ENCODE measurements around the gene MSI2. TPM values are rescaled to one million over a fixed set of nuclear protein-coding genes. Genes with fewer than 3 reads are reported as not detected.

The MSI2 gene
- total RNA-seq, 1 experiment from 2014 or later: 29.5 TPM

DNA sequence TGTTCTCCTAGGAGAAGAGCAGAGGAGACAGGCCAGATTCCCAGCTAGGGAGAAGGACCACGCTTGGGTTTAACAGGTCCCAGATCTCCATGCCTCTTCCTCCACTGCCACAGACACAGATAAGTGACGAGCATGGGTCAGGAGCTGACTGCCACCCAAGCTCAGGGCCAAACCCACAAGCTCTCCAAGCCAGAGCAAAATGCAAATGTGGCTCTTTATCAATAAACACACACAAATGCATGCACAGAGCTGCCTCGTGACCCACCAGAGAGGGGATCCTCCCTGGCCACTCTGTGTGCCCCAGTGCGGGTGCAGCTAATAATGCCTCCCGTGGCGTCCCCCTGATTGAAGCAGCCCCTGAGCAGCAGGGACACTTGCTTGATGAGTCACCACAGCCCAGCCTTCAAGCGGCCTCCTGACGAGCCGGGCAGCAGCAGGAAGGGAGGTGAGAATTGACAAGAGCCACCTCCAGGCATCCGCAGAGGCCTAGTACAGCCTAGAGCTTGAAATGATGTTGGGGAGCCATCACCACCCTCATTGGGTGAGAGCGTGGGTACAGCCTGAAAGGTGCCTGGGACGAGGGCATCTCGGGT is 344.9 kb downstream of the MSI2 start:
- no peak for DNase-seq (ENCODE audit: extremely low read depth, low read depth)

DNA sequence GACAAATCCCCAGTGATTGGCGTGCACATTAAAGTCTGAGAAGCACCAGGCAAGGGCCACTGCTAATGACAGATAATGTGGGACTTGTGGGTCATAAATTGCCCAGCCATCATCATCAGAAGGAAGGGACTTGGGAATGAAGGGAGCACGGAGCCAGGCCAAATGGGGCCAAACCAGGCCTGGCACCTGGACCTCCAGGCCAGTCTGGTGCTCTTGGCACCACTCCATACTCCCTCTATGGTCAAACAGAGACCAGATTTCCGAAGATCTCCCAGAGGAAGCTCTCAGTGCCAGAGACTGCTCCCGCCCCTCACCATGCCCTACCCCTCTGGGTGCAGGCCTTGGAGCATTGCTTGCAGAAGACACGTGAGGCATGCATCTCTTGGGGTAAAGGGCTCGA is 346.6 kb downstream of the MSI2 start:
- DNase-seq (ENCODE audit: extremely low read depth, low read depth): no peak

DNA sequence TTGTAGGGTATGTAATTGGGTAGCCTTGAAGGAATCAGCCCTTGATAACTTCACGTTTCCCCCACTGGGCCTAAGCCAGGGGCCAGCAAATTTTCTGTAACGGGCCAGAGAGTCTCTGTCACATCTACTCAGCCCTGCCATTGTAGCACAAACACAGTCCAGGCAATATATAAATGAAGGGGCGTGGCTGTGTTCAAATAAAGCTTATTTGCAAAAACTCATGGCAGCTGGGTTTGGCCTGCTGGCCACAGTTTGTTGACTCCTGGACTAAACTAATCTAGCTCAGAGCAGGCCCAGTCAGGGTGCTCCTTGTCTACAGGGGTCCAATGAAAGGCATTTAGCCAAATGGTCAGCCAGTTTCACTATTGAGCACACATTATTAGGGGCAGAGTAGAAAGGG is 347.2 kb downstream of the MSI2 start:
- no peak for DNase-seq (ENCODE audit: extremely low read depth, low read depth)

DNA sequence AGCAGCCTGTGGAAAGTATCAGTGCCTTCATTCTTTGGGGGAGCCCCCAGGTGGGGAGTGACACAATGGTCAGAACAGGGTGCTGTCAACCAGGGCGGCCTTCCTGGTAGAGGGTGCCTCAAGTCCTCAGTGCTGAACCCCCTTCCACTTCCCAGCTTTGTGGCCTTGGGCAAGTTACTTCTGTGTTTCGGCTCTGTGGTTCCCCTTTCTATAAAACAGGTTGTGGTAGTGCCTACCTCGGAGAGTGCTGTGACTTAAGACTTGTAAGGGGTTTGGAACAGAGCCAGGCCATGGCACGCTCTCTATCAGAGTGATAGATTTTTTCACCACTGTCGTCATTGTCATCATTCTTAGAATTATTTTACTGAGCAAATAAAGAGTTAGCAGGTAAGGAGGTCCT is 347.7 kb downstream of the MSI2 start:
- DNase-seq (ENCODE audit: extremely low read depth, low read depth): no peak

DNA sequence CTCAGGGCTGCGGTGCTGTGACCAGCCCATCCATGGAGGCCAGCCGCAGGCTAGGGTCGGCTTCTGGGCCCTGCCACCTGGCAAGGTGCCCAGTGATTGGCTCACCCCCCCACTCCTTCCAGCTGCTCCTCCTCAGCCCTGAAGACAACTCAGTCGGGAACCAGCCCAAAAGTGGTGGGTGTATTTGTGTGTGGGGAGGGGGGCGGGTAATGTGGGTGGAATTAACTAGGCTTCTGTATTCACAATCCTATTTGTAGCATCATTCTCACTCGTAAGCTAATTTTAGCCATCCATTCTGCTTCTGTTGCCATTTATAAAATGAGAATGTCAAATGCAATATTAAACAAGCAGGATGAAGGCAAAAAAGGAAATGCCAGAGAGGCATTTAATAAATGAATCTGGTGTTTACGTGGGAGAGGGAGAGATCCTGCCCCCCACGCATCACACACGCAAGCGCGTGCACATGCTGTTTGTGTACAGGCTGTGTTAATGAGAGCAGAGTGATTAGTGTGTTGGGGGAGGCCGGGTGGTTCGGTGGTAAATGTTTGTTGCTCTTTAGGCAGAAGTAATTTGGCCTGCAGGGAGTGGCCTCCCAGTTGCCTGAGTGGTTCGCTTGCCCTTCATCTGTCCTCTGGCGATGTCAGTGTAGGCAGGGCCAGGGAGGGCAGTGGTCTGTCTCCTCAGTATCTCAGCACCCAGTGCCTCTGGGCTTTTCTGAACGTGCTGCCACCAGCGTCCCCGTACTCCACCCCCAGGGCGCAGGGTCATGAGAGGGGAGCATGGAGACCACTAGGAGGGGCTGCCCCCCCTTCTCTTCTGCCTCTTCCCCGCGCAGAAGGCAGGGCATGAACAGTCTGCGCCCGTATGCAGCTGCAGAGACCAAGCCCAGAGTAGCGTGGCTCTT is 348.7 kb downstream of the MSI2 start:
- DNase-seq (ENCODE audit: extremely low read depth, low read depth): no peak

DNA sequence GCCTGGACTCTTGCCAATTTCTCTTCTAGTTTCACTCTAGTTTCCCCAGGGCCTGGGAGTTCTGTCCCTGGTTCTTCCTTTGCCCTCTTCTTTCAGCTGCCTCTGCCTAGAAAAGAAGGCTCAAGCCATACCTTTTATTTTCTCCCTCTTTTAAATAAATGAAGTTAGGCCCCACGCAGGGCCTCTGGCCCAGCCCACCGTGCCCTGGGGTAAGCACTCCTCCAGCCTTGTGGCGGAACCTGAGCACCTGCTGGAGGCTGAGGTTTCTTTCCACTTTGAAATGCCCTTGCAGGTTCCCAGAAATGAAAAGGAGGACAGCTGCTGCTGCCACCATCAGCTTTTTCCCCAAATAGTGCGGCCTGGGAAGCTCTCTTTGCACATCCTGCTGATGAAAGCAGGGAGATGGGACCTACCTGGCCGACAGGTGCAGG is 349.4 kb downstream of the MSI2 start:
- no peak for DNase-seq (ENCODE audit: extremely low read depth, low read depth)

DNA sequence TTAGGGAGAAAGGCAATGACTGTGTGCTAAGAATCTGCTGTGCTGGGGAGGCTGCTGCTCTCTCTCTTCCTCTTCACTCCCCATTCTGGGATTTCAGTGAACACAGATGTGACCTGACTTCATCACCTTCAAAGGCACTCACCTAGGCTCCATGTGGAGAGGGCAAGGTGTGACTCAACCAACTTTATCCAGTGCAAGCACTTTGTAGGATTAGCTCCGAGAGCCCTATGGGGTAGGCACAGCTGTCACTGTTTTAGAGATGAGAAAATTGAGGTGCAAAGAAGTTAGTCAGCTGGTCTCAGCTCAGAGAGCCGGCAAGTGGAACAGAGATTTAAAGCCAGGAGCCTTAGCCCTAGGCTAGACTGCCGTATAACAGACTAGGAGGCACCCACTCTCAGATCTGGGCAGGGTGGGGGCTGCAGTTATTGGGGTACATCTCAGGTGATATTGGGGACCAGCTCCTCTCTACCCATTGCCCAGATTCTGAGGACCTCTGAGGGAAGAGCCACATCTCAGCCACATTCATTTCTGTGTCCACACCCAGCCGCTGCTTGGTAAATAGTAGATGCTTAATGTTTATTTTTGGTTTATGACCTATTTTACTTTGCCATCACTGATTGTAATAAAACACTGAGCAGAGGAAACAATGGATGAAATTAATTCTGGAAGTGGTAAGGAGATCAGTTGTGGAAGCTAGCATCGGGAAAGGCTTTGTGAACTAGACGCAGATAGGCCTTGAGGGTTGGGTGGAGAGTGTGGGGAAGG is 350.0 kb downstream of the MSI2 start:
- no peak for DNase-seq (ENCODE audit: extremely low read depth, low read depth)

DNA sequence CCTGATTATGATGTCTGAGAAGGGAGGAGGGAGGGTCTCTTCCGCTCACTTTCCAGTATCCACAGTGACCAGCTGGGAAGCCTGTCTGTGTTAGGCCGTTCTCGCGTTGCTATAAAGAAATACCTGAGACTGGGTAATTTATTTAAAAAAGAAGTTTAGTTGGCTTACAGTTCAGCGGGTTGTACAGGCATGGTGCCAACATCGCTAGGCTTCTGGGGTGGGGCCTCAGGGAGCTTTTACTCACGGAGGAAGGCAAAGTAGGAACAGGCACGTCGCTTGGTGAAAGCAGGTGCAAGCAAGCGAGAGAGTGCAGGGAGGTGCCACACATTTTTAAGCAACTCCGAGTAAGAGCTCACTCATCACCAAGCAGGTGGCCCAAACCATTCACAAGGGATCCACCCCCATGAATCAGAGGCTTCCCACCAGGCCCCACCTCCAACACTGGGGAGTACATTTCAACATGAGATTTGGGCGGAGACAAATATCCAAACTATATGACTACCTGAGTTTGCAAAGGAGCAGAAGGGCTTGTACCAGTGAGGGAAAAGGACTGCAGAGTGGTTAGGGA is 351.3 kb downstream of the MSI2 start:
- DNase-seq (ENCODE audit: extremely low read depth, low read depth): no peak

DNA sequence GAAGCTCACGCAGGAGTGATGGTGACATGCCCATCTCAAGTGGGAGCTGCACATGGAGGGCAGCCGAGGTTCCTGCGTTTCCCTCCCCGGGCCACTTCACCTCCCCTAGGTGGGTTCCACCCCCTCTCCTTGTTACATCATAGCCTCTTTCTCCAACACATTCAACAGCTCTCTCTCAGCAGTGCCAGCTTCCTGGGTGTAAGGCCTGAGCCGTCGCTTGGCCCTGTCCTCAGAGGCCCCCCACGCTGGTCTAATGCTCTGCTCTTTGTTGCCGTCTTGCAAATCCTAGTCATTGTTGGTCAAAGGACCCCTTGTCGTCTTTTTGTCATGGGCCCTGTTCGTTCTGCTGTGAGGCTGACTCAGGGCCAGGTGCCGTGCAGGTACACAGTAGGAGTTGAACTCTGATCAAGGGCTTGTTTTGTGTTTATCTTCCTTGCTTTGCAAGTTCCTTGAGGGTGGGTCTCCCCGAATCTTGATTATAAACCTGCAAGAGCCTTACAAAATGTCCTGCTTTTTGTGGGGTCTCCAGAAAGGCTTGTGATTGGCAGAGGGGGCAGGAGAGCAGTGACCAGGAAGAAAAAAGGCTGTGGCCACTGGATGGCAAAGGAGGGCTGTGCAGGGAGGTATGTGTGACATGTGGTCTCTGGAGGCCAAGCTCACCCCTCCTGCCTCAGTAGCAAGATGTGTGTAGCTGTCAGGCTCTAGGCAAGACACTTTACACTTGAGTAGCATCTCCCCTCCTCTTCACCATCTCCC is 352.2 kb downstream of the MSI2 start:
- DNase-seq (ENCODE audit: extremely low read depth, low read depth): no peak

DNA sequence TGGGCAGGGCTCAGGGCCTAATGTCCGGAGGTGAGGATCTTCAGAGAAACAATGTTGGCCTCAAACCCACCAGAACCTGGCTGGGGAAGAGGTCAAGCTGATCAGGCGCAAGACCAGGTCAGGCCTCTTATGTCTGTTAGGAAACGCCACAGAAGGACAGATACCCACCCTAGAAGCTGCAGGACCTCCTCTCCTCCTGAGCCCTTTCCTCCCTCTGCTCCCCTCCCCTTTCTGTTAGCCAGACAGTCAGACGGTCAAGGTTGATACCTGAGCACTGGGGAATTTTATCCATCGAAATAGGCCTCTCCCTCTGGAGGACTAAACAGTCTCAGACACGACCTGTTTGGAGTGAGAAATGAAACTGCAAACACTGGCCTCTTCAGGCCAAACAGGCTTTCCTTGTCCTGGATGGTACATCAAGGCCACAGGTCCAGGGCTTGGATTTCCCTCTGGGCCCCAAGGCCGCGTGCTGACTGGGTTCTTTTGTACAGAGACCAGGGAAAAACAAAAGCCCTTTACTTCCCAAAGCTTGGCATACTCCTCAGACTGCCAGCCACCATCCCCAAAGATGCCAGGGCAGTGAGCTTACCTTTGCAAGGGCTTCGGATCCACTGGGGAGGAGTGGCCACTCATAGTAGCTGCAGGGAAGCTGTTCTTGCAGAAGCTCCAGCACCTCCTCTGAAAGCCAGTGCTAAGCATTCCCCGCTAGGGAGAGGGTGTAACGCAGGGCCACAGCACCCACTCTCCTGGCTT is 353.0 kb downstream of the MSI2 start:
- DNase-seq (ENCODE audit: extremely low read depth, low read depth): no peak

DNA sequence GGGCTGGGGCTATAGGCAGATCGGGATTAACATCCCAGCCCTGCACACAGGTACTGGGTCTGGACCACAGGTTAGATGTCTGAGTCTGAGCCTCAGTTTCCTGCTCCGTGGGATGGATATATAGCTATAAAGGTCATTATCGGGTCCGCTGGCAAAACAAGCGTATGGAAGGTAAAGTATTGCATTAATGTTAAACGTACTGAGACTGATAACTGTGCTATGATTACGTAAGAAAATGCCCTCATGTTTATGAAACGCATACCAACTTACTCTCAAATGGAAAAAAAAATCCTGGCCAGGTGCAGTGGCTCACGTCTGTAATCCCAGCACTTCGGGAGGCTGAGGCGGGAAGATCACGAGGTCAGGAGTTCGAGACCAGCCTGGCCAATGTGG is 353.6 kb downstream of the MSI2 start:
- DNase-seq (ENCODE audit: extremely low read depth, low read depth): no peak

DNA sequence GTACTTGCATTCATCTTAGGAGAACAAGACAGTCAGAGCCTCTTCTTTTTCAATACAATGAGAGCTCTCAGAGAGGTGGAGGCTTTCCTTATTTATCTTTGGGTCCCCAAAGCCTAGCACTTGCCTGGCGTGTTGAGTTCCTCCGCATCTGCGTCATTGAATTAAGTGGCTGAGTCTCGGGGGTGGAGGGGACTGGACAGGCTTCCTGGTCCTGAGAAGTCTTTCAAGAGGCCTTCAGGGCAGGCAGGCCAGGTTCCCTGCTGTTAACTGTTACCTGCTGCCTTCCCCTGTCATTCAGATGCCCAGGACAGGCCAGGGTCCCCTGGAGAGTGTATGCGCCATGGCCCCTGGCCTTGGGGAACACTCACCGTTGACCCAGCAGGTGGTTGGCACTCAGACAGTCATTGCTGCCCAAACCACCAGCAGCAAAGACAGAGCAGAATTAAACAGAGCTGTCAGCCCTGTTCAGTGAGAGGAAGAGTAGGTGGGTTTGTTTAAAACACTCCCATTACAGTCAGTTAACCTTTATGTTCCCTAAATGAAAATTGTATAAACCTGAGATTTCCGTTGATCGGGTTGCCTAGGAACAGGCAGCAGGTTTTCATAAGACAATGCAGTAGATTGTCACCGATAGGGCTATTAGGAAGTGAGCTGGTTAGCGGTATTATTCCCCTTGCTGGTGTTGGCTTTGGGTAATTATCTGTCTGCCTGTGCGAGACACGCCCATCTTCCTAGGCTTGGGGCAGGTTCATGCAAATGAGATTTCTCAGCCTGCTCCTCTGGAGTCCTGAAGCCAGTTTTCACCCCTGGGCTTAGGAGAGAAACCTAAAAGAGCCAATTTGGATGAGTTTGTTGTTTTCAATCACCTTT is 356.1 kb downstream of the MSI2 start:
- DNase-seq (ENCODE audit: extremely low read depth, low read depth): no peak

DNA sequence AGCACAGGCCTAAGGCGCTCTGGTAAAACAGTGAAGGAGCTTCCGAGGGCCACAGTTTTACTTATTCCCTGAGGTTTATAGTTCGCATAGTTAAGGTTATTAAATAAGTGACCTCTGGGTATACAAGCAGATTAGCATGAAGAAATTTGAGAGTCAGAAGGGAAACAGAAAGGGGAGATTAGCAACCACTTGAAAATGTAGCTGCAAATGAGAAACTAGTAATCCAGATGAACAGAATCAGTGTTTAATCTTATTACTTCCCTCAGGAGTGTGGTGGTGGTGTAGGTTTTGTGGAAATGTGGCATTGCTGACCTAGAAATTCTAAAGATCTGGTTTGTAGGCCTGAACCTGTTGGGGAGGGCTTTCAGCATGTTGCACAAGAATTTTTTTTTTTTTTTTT is 358.4 kb downstream of the MSI2 start:
- no peak for DNase-seq (ENCODE audit: extremely low read depth, low read depth)

DNA sequence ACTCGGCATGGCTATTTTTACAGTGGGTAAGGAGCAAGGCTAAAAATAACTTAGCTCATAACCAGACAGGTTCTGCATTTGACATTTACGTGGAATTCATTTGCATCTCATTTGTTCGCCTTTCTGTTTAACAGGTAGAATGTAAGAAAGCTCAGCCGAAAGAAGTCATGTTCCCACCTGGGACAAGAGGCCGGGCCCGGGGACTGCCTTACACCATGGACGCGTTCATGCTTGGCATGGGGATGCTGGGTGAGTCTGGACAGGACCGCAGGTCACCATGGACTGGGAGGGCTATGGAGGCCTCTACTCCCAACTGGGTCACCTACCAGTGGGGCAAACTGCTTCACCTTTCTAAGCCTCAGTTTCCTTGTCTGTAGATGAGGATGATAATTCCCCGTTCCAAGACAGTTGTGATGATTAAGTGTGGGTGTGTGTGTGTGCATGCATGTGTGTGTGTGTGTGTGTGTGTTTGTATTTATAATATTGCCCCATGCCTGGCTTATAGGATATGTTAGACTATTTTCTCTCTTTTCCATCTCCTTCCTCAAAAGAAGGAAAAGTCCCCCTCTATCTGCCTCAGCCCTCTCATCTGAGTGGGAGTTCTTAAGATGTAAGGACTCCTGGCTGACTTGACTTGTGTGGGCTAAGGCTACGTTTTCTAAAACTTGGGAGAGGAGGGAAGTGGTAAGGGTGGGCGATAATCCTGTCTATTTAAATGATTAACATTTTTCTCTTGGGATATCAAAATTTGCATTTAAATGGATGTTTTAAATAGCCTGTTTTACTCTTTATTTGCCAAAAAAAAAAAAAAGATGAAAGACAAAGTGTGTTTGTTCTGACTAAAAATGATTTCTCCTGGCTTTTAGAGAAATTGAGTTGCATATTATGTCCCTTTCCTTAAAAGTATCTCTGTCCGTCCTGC is 359.8 kb downstream of the MSI2 start:
- DNase-seq (ENCODE audit: extremely low read depth, low read depth): no peak

DNA sequence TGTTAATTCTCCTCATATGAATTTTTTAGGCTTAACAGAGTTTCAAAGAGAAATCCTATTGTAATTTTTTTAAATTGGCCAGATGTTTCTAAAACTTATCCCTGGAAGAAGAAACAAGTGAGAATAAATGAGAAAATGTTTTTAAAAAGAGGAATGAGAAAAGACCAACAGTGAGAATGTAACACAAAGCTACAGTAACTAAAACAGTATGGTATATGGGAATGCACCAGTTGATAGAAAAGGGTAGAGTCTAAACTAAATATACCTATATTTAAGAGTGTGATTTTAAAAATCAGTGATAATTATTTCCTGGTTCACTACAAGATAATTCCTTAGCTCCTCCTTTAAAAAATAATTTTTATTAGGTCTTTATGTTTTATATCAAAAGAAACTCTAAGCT is 360.9 kb downstream of the MSI2 start:
- DNase-seq (ENCODE audit: extremely low read depth, low read depth): no peak

DNA sequence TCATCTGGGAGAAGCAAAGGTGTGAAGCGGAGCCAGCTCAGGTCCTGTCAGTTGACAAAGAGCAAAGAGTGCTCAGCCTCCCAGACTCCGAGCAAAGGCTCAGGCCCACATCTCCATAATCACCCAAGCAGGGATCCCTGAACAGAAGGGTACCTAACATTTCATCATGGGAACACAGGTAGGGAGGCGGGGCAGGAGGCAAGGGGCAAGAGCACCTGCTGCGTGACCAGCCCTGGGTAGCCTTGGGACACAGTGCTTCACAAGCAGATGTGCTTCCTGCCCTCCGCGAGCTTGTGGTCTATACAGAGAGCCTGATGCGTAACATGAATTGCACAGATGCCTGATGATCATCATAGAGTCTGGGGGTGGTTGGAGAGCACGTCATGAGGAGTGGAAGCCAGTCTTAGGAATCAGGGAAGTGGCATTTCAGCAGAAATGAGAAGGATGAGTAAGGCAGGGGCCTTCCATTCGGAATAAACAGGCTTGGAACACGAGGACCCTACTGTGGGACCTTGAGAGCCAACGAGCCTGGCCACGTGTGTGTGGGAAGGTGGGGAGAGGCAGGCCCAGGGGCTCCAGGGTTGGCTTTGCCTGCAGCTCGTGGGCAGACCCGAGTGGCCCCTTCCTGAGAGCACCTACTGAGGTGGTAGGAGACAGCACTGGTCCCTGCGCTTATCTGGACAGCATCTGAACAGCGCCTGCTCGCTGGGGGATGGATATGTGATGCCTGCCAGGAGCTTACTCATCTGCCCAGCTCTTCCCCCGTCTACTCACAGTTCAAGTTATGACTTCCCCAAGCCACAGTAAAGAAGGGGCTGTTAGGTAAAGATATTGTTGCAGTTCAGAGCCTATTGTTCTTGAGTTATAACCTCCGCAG is 363.0 kb downstream of the MSI2 start:
- DNase-seq (ENCODE audit: extremely low read depth, low read depth): no peak

DNA sequence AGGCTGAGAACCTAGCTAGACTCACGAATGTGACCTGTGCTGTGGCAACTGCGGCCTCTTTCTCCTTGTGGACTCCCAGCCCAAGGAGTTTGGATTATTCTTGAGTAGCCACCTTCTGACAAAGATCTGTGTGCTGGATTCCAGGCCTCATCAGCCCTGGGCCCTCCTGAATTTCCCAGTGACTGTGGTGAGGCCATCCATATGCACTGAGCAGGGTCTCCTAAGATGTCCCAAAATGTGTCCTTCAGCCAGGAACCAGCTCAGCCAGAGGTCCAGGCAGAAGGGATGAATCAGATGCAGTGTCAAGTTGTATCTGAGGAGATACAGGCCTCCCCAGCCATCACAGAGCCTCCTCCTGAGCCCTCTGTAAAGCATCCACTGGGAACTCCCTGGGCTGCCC is 364.3 kb downstream of the MSI2 start:
- no peak for DNase-seq (ENCODE audit: extremely low read depth, low read depth)
